HCT116 (cell line): Measurements from ENCODE around the gene SLC22A23. TPM values are rescaled to one million over a fixed set of nuclear protein-coding genes. Genes with fewer than 3 reads are reported as not detected.

Experiments used
- ATAC-seq: fragments of 200-7000 bp; cut with Tn5 transposase; 2 replicates; pipeline ENCODE4 v1.9.1; 2020; ENCODE audit warnings: mild to moderate bottlenecking, moderate library complexity
- BruUV-seq: library from RNA; stranded (reverse); fragments of 400-500 nt; replicated peaks from 2 replicates; lab custom pipeline; 2021; lab: Mats Ljungman, UMichigan
- CTCF ChIA-PET: fragments of 300-600 bp; sonication (Branson Sonifier 250); formaldehyde crosslinking; loops from one replicate; lab custom pipeline; 2021; ENCODE audit warnings: antibody characterized with exemption; lab: Charles Lee
- POLR2A ChIA-PET: fragments of 300-600, 350-600 bp; sonication (Branson Sonifier 250); formaldehyde crosslinking; loops from one replicate; lab custom pipeline; 2021; ENCODE audit warnings: antibody characterized with exemption; lab: Charles Lee
- RAD21 ChIA-PET, 2 experiments: fragments of 300-600 bp; sonication (Branson Sonifier 250); formaldehyde crosslinking; loops; one replicate each; lab custom pipeline; 2023; ENCODE audit warnings: low total read pairs in 2 of 2; ENCODE audit not compliant: uncharacterized antibody in 2 of 2, unreplicated experiment in 2 of 2, low non-redundant PET in 1 of 2; lab: Charles Lee
- DNase-seq: peaks from one replicate; pipeline ENCODE4 v3.0.0-alpha.2; 2010; ENCODE audit warnings: low read depth, low spot score
- H2AFZ ChIP-seq: fragments of 200-600 bp; shearing (Covaris generic), sonication (generic); 2 replicates; pipeline ENCODE4 v1.6.1; 2017; ENCODE audit warnings: low read depth, mixed run types, mixed read lengths, antibody characterized with exemption, low read length; ENCODE audit not compliant: poor library complexity, severe bottlenecking
- H3K27ac ChIP-seq: 2 replicates; pipeline ENCODE4 v1.5.1; 2012; ENCODE audit warnings: low read depth, low read length
- H3K27me3 ChIP-seq: fragments of 200-600 bp; sonication (generic); 2 replicates; pipeline ENCODE4 v1.6.1; 2016; ENCODE audit warnings: mixed run types, low read length, mixed read lengths; ENCODE audit not compliant: insufficient read depth
- H3K36me3 ChIP-seq, 2 experiments: fragments of 200-500 bp in 1 of 2; fragments of 200-600 bp in 1 of 2; sonication (Bioruptor generic) in 1 of 2; sonication (generic) in 1 of 2; 2 replicates each; pipeline versions ENCODE4 v1.5.1 to v1.6.1; 2014 to 2016; ENCODE audit warnings: low read length in 2 of 2, inconsistent platforms in 1 of 2, mixed read lengths in 1 of 2, mixed run types in 1 of 2; ENCODE audit not compliant: insufficient read depth in 2 of 2, control insufficient read depth in 1 of 2
- H3K4me1 ChIP-seq, 2 experiments: fragments of 200-600 bp in 1 of 2; sonication (generic) in 1 of 2; 2 replicates each; pipeline versions ENCODE4 v1.5.1 to v1.6.1; 2012 to 2017; ENCODE audit warnings: low read length in 2 of 2, inconsistent platforms in 1 of 2, mild to moderate bottlenecking in 1 of 2, mixed read lengths in 1 of 2, mixed run types in 1 of 2, moderate library complexity in 1 of 2; ENCODE audit not compliant: insufficient read depth in 2 of 2, control insufficient read depth in 1 of 2
- H3K4me2 ChIP-seq: fragments of 200-600 bp; sonication (generic); 2 replicates; pipeline ENCODE4 v1.6.1; 2017; ENCODE audit warnings: mixed run types, low read length, mixed read lengths
- H3K4me3 ChIP-seq, 2 experiments: fragments of 200-600 bp in 1 of 2; sonication (generic) in 1 of 2; replicated peaks in 1 of 2; 2 replicates each; pipeline ENCODE4 v1.5.1; 2011 to 2016; ENCODE audit warnings: low read length in 2 of 2, control low read depth in 1 of 2, low read depth in 1 of 2, mild to moderate bottlenecking in 1 of 2, mixed read lengths in 1 of 2, mixed run types in 1 of 2
- H3K79me2 ChIP-seq: fragments of 200-600 bp; sonication (generic); 2 replicates; pipeline ENCODE4 v1.6.1; 2017; ENCODE audit warnings: mild to moderate bottlenecking, mixed run types, low read length, moderate library complexity, mixed read lengths; ENCODE audit not compliant: insufficient read depth
- H3K9ac ChIP-seq: fragments of 200-600 bp; sonication (generic); 2 replicates; pipeline ENCODE4 v1.6.1; 2016; ENCODE audit warnings: low read length, mixed read lengths
- H3K9me2 ChIP-seq: fragments of 200-600 bp; sonication (generic), shearing (Covaris generic); 2 replicates; pipeline ENCODE4 v1.6.1; 2017; ENCODE audit warnings: mixed run types, mild to moderate bottlenecking, moderate library complexity; ENCODE audit not compliant: insufficient read depth
- H3K9me3 ChIP-seq, 2 experiments: fragments of 200-500 bp in 1 of 2; fragments of 200-600 bp in 1 of 2; sonication (Bioruptor generic) in 1 of 2; sonication (generic) in 1 of 2; 2 replicates each; pipeline ENCODE4 v1.6.1; 2014 to 2017; ENCODE audit warnings: low read length in 2 of 2, mixed read lengths in 2 of 2, inconsistent platforms in 1 of 2, low read depth in 1 of 2, mild to moderate bottlenecking in 1 of 2, mixed run types in 1 of 2, moderate library complexity in 1 of 2; ENCODE audit not compliant: control insufficient read depth in 1 of 2, insufficient read depth in 1 of 2
- H4K20me1 ChIP-seq: fragments of 200-600 bp; sonication (generic), shearing (Covaris generic); 2 replicates; pipeline ENCODE4 v1.6.1; 2017; ENCODE audit warnings: mixed run types, mild to moderate bottlenecking, moderate library complexity; ENCODE audit not compliant: insufficient read depth
- CBX3 ChIP-seq: IDR thresholded peaks from 2 replicates; pipeline ENCODE4 v1.6.1; 2012; ENCODE audit warnings: low read depth
- ELF1 ChIP-seq: IDR thresholded peaks from 2 replicates; pipeline ENCODE4 v1.6.1; 2012; ENCODE audit warnings: low read depth, borderline replicate concordance
- FOSL1 ChIP-seq: IDR thresholded peaks from 2 replicates; pipeline ENCODE4 v1.6.1; 2012; ENCODE audit warnings: low read depth
- JUND ChIP-seq: IDR thresholded peaks from 2 replicates; pipeline ENCODE4 v1.6.1; 2012
- POLR2A ChIP-seq: IDR thresholded peaks from 2 replicates; pipeline ENCODE4 v1.7.0; 2011; ENCODE audit warnings: borderline replicate concordance; ENCODE audit not compliant: insufficient read depth, insufficient read length; ENCODE audit errors: extremely low read depth
- TCF7L2 ChIP-seq: IDR thresholded peaks from 2 replicates; pipeline ENCODE4 v1.7.0; 2011; ENCODE audit warnings: borderline replicate concordance, inconsistent platforms; ENCODE audit not compliant: insufficient read depth, insufficient read length; ENCODE audit errors: extremely low read depth
- YY1 ChIP-seq: IDR thresholded peaks from 2 replicates; pipeline ENCODE4 v1.6.1; 2011; ENCODE audit warnings: low read length, low read depth, moderate library complexity, mild to moderate bottlenecking; ENCODE audit not compliant: insufficient replicate concordance; ENCODE audit errors: extremely low read depth
- intact Hi-C: fragments of 100-400 bp; cut with micrococcal nuclease; formaldehyde crosslinking; loops from 2 replicates; pipeline ENCODE4 v1.10.0; 2022
- total RNA-seq: library from RNA; stranded (reverse); gene quantifications from one replicate; pipeline ENCODE4 v1.2.1, GENCODE V29; 2021; ENCODE audit not compliant: unreplicated experiment
- TF ChIP-seq, protein P1 (sequence below), 3 experiments: fragments of 200-600 bp in 1 of 3; sonication (generic) in 1 of 3; IDR thresholded peaks in 2 of 3; conservative IDR thresholded peaks in 1 of 3; 2 replicates each; pipeline ENCODE4 v1.5.1; 2012 to 2017; ENCODE audit warnings: low read depth in 2 of 3, low read length in 2 of 3, antibody characterized with exemption in 1 of 3, borderline replicate concordance in 1 of 3, control low read depth in 1 of 3, mild to moderate bottlenecking in 1 of 3, mixed read lengths in 1 of 3, mixed run types in 1 of 3, moderate library complexity in 1 of 3; ENCODE audit not compliant: insufficient read depth in 1 of 3

SLC22A23 gene
- total RNA-seq, 1 experiment from 2014 or later: 11.5 TPM

GRCh38 chr6:3406891-3407809, 49.7 kb downstream of the SLC22A23 start:
- no peaks in the 10 kb centered on the region for H3K79me2 ChIP-seq
- POLR2A ChIA-PET: no interaction called here
- H3K27me3 ChIP-seq: no peaks in the 10 kb centered on the region
- intact Hi-C loops: no loop called here
- H3K36me3 ChIP-seq: no peaks in the 10 kb centered on the region
- H3K9me3 ChIP-seq: no peaks in the 10 kb centered on the region
- no peak overlapping the region for H3K4me3 ChIP-seq
- BruUV-seq: no TSS peak
- H3K9ac ChIP-seq: no peak overlapping the region
- ATAC-seq (no peak), DNase-seq (no peak)
- H2AFZ ChIP-seq: no peak overlapping the region
- TF ChIP-seq JUND (no peak), TCF7L2 (no peak), FOSL1 (no peak), YY1 (no peak), POLR2A (no peak), ELF1 (no peak), CBX3 (no peak)
- TF ChIP-seq, protein P1, sequence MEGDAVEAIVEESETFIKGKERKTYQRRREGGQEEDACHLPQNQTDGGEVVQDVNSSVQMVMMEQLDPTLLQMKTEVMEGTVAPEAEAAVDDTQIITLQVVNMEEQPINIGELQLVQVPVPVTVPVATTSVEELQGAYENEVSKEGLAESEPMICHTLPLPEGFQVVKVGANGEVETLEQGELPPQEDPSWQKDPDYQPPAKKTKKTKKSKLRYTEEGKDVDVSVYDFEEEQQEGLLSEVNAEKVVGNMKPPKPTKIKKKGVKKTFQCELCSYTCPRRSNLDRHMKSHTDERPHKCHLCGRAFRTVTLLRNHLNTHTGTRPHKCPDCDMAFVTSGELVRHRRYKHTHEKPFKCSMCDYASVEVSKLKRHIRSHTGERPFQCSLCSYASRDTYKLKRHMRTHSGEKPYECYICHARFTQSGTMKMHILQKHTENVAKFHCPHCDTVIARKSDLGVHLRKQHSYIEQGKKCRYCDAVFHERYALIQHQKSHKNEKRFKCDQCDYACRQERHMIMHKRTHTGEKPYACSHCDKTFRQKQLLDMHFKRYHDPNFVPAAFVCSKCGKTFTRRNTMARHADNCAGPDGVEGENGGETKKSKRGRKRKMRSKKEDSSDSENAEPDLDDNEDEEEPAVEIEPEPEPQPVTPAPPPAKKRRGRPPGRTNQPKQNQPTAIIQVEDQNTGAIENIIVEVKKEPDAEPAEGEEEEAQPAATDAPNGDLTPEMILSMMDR (IDR thresholded peaks at IDR 0.05 in 2 of 3, conservative IDR thresholded peaks at IDR 0.05 in 1 of 3; ENCODE audit: borderline replicate concordance in 1 of 3, insufficient read depth in 1 of 3, low read depth in 2 of 3, low read length in 2 of 3): no peak
- peaks cover 5 to 6% of the 10 kb centered on the region in 2 experiments; a peak in 2 of 4 replicates for H3K4me1 ChIP-seq
- RAD21 ChIA-PET: no interaction called here
- no peaks in the 10 kb centered on the region for H3K9me2 ChIP-seq
- no peak overlapping the region for H3K4me2 ChIP-seq
- CTCF ChIA-PET: no interaction called here
- no peaks in the 10 kb centered on the region for H4K20me1 ChIP-seq
- no peak overlapping the region for H3K27ac ChIP-seq
